ENCODE measurements around the gene OLFM1. TPM values are rescaled to one million over a fixed set of nuclear protein-coding genes. Genes with fewer than 3 reads are reported as not detected.

Gene OLFM1
- total and polyA plus RNA-seq, 4 donors, result 2.0 to 5.9 (median 4.4) TPM

DNA sequence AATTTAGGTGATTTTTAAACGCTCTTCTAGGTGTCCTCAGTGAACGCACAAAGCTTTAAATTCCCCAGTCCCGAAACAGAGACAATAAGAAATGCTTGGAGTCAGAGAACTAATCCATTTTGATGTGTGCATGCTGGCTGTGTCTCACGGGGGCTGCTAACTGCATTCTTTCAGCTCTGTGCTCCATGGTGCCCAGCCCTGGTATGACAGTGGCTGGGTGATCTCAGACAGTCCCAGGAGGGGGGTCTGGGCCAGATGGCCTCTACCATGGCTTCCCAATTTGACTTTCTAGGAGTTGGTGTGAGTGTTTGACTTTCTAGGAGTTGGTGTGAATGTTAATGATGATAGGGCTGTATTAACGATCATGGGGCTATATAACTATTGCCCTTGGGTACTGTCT lies 12.1 kb downstream of the OLFM1 start:
- Histone ChIP-seq H3K4me3 (ENCODE audit: low read depth in 1 of 3, low read length in 3 of 3) (no peak overlapping the region), H3K36me3 (ENCODE audit: control insufficient read depth in 4 of 4, insufficient read depth in 3 of 4, low read depth in 1 of 4, low read length in 3 of 4) (no peaks in the 10 kb centered on the region), H3K27ac (ENCODE audit: low read depth in 1 of 2, low read length in 2 of 2) (no peak overlapping the region), H3K27me3 (ENCODE audit: control insufficient read depth in 4 of 4, insufficient read depth in 4 of 4, low read length in 3 of 4) (peaks cover 0 to 3% (median 0%) of the 10 kb centered on the region in 4 donors), H3K9ac (ENCODE audit: low read depth in 1 of 2, low read length in 2 of 2) (no peak overlapping the region), H3K9me3 (ENCODE audit: control insufficient read depth in 4 of 4, low read length in 3 of 4) (no peaks in the 10 kb centered on the region), H3K4me1 (ENCODE audit: control insufficient read depth in 4 of 4, insufficient read depth in 4 of 4, low read length in 3 of 4) (no peaks in the 10 kb centered on the region)
- DNase-seq (ENCODE audit: low spot score), result no peak
- TF ChIP-seq TAF1 (conservative IDR thresholded peaks at IDR 0.05) (no peak), NR2F2 (IDR thresholded peaks at IDR 0.05) (no peak), RAD21 (IDR thresholded peaks at IDR 0.05) (no peak), HNF4A (conservative IDR thresholded peaks at IDR 0.05) (no peak), EGR1 (IDR thresholded peaks at IDR 0.05; ENCODE audit: low read depth in 2 of 2) (no peak), FOXA1 (IDR thresholded peaks at IDR 0.05) (no peak), YY1 (IDR thresholded peaks at IDR 0.05) (no peak)
- TF ChIP-seq, protein P1, sequence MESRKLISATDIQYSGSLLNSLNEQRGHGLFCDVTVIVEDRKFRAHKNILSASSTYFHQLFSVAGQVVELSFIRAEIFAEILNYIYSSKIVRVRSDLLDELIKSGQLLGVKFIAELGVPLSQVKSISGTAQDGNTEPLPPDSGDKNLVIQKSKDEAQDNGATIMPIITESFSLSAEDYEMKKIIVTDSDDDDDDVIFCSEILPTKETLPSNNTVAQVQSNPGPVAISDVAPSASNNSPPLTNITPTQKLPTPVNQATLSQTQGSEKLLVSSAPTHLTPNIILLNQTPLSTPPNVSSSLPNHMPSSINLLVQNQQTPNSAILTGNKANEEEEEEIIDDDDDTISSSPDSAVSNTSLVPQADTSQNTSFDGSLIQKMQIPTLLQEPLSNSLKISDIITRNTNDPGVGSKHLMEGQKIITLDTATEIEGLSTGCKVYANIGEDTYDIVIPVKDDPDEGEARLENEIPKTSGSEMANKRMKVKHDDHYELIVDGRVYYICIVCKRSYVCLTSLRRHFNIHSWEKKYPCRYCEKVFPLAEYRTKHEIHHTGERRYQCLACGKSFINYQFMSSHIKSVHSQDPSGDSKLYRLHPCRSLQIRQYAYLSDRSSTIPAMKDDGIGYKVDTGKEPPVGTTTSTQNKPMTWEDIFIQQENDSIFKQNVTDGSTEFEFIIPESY (IDR thresholded peaks at IDR 0.05), result no peak
- TF ChIP-seq, protein P2, sequence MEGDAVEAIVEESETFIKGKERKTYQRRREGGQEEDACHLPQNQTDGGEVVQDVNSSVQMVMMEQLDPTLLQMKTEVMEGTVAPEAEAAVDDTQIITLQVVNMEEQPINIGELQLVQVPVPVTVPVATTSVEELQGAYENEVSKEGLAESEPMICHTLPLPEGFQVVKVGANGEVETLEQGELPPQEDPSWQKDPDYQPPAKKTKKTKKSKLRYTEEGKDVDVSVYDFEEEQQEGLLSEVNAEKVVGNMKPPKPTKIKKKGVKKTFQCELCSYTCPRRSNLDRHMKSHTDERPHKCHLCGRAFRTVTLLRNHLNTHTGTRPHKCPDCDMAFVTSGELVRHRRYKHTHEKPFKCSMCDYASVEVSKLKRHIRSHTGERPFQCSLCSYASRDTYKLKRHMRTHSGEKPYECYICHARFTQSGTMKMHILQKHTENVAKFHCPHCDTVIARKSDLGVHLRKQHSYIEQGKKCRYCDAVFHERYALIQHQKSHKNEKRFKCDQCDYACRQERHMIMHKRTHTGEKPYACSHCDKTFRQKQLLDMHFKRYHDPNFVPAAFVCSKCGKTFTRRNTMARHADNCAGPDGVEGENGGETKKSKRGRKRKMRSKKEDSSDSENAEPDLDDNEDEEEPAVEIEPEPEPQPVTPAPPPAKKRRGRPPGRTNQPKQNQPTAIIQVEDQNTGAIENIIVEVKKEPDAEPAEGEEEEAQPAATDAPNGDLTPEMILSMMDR (IDR thresholded peaks at IDR 0.05; ENCODE audit: low read depth, low read length, missing input control), result no peak
- TF ChIP-seq, protein P3, sequence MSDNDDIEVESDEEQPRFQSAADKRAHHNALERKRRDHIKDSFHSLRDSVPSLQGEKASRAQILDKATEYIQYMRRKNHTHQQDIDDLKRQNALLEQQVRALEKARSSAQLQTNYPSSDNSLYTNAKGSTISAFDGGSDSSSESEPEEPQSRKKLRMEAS (IDR thresholded peaks at IDR 0.05), result no peak
- 81% methylated on average over 5 of the region's 5 CpGs for WGBS

DNA sequence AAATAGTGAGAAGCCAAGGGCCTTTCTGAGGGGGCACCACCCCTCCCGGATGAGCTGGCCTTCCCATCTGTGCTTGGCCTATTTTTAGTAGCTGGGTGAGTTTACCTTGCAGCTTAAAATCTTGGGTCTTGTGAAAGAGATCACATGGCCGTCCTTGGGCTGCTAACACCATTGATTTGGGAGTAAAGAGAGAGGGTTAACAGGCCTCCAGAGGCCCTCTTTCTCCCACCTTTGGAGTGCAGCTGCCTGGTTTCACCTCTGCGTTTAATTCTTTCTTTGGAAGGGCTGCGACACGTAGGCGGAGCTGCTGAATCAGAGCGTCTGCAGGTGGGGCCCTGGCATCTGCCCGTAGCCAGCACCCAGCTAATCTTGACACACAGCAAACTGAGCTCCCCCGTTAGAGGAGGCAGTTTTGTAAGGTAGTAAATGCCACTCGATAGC lies 12.8 kb downstream of the OLFM1 start:
- Histone ChIP-seq H3K4me3 (ENCODE audit: low read depth in 1 of 3, low read length in 3 of 3) (no peak overlapping the region), H3K4me1 (ENCODE audit: control insufficient read depth in 4 of 4, insufficient read depth in 4 of 4, low read length in 3 of 4) (no peaks in the 10 kb centered on the region), H3K9ac (ENCODE audit: low read depth in 1 of 2, low read length in 2 of 2) (no peak overlapping the region), H3K9me3 (ENCODE audit: control insufficient read depth in 4 of 4, low read length in 3 of 4) (no peaks in the 10 kb centered on the region), H3K27me3 (ENCODE audit: control insufficient read depth in 4 of 4, insufficient read depth in 4 of 4, low read length in 3 of 4) (peaks cover 0 to 3% (median 0%) of the 10 kb centered on the region in 4 donors), H3K27ac (ENCODE audit: low read depth in 1 of 2, low read length in 2 of 2) (no peak overlapping the region), H3K36me3 (ENCODE audit: control insufficient read depth in 4 of 4, insufficient read depth in 3 of 4, low read depth in 1 of 4, low read length in 3 of 4) (no peaks in the 10 kb centered on the region)
- DNase-seq (ENCODE audit: low spot score), result no peak
- TF ChIP-seq, protein P1 (IDR thresholded peaks at IDR 0.05), result no peak
- no peak for TF ChIP-seq GABPA (IDR thresholded peaks at IDR 0.05 in 1 of 2, conservative IDR thresholded peaks at IDR 0.05 in 1 of 2)
- 42% methylated on average over 10 of the region's 10 CpGs for WGBS

Data from liver (tissue), 9 donors.